Measurements from ENCODE around the gene FYN. TPM values are rescaled to one million over a fixed set of nuclear protein-coding genes. Genes with fewer than 3 reads are reported as not detected.

Gene FYN
- total and polyA plus RNA-seq, 10 of the 15 experiments (the other 5 are each of a cell fraction or from before 2014, with no cell fraction given), result 51.4 to 247 (median 138) TPM

GRCh38 chr6:111745186-111745585, 128.1 kb downstream of the FYN start:
- no peak overlapping the region for H3K4me3 ChIP-seq
- TF ChIP-seq ZSCAN29 (IDR thresholded peaks at IDR 0.05) (no peak), TARDBP (IDR thresholded peaks at IDR 0.05; ENCODE audit: borderline replicate concordance) (no peak), IRF4 (IDR thresholded peaks at IDR 0.05; ENCODE audit: low read depth, low read length) (no peak), BCL11A (IDR thresholded peaks at IDR 0.05; ENCODE audit: low read depth, low read length) (no peak), YY1 (IDR thresholded peaks at IDR 0.05; ENCODE audit: low read depth, low read length) (no peak), ETV6 (conservative IDR thresholded peaks at IDR 0.05 in 1 of 2, IDR thresholded peaks at IDR 0.05 in 1 of 2; ENCODE audit: borderline replicate concordance in 1 of 2, low read depth in 1 of 2) (no peak), IRF3 (IDR thresholded peaks at IDR 0.05) (no peak)
- FAIRE-seq (no peak), ATAC-seq (no peak), DNase-seq (ENCODE audit: low read depth, low spot score) (no peak)
- H3K4me1 ChIP-seq (ENCODE audit: control insufficient read depth, insufficient read depth, low read length), result peaks cover 54% of the 10 kb centered on the region
- intact Hi-C loops (cut with micrococcal nuclease; ENCODE audit: unreplicated experiment) (no loop called here), in situ Hi-C loops (cut with MboI) (loop anchor here (25.0 kb wide), 1 partner anchor 1892 kb away; no protein-coding TSS in a partner anchor)
- H3K79me2 ChIP-seq (ENCODE audit: control insufficient read depth, insufficient read depth, low read length), result peaks cover 45% of the 10 kb centered on the region
- no peak overlapping the region for H3K27ac ChIP-seq (ENCODE audit: control insufficient read depth, insufficient read depth)
- WGBS (ENCODE audit: insufficient coverage, insufficient replicate concordance, low lambda C conversion rate, missing lambda C conversion rate), result 80% methylated on average over 4 of the region's 4 CpGs
- RAD21 ChIA-PET (ENCODE audit: unreplicated experiment), result interaction anchor here (11.3 kb wide), 1 partner anchor 18 kb away, joined by 158 read pairs; no protein-coding TSS in a partner anchor
- H4K20me1 ChIP-seq (ENCODE audit: control insufficient read depth, insufficient read depth), result no peaks in the 10 kb centered on the region
- no peaks in the 10 kb centered on the region; the same call in 2 of the 3 replicates for H3K9me3 ChIP-seq (replicated peaks; ENCODE audit: control insufficient read depth, insufficient read depth, low read length)
- no peak overlapping the region for H2AFZ ChIP-seq (ENCODE audit: control insufficient read depth, low read depth, low read length)
- POLR2A ChIA-PET, result interaction anchor here (1.6 kb wide), 1 partner anchor 11 kb away, joined by 4 read pairs; no protein-coding TSS in a partner anchor
- no peak overlapping the region for H3K4me2 ChIP-seq (ENCODE audit: control insufficient read depth, insufficient read depth)
- SMC1A ChIA-PET (ENCODE audit: uncharacterized antibody, unreplicated experiment), result interaction anchor here (12.4 to 16.1 kb wide), 2 partner anchors 17 to 21 kb away, joined by 156 to 181 read pairs; no protein-coding TSS in a partner anchor
- H3K27me3 ChIP-seq (replicated peaks in 1 of 2; ENCODE audit: control insufficient read depth in 2 of 2, insufficient read depth in 2 of 2, low read length in 1 of 2), result no peaks in the 10 kb centered on the region
- no TSS peak for BruUV-seq (replicated peaks)
- no peak overlapping the region for H3K9ac ChIP-seq (ENCODE audit: control insufficient read depth, insufficient read depth, low read length)
- H3K36me3 ChIP-seq (ENCODE audit: control insufficient read depth in 2 of 2, insufficient read depth in 2 of 2, low read length in 1 of 2), result peaks cover 0 to 8% of the 10 kb centered on the region in 2 experiments; a peak in 2 of 4 replicates
- CTCF ChIA-PET, result no interaction called here
